G401.6 (cell line): Measurements from ENCODE around the gene CERS1.

Source experiments
- FAIRE-seq: peaks from 2 replicates; lab custom pipeline; 2012; peaks lifted over from hg19 to GRCh38; lab: Jason Lieb, UNC

The CERS1 gene

GRCh38 chr19:18895824-18896341 lies at the start of gene CERS1:
TSS of gene CERS1 (minus strand) at chr19:18896158. CDS start at chr19:18896072, 86 bp downstream.
- FAIRE-seq, result no peak

GRCh38 chr19:18945297-18945696 lies 49.3 kb upstream of the CERS1 start:
- FAIRE-seq, result no peak

- FAIRE-seq, result no peak
Measured at GRCh38 chr19:18943465-18943864, 47.5 kb upstream of the CERS1 start.

GRCh38 chr19:18942692-18943091 lies 46.7 kb upstream of the CERS1 start:
- no peak for FAIRE-seq

- FAIRE-seq, result no peak
Measured at GRCh38 chr19:18941628-18942354, 45.8 kb upstream of the CERS1 start.

- no peak for FAIRE-seq
Measured at GRCh38 chr19:18940769-18941627, 45.0 kb upstream of the CERS1 start, which contains the start of gene HOMER3. TSS of gene HOMER3 (minus strand) at chr19:18941217. CDS start at chr19:18938982, 2,235 bp downstream.

- FAIRE-seq, result no peak
Measured at GRCh38 chr19:18939922-18940768, 44.2 kb upstream of the CERS1 start.

GRCh38 chr19:18939163-18939562 lies 43.2 kb upstream of the CERS1 start:
- FAIRE-seq, result no peak

- FAIRE-seq, result no peak
Measured at GRCh38 chr19:18933297-18933696, 37.3 kb upstream of the CERS1 start.

GRCh38 chr19:18932216-18932841 lies 36.4 kb upstream of the CERS1 start:
- FAIRE-seq, result no peak

GRCh38 chr19:18931316-18932162 lies 35.6 kb upstream of the CERS1 start:
- no peak for FAIRE-seq

- no peak for FAIRE-seq
Measured at GRCh38 chr19:18929311-18929710, 33.4 kb upstream of the CERS1 start.

GRCh38 chr19:18928018-18928805 lies 32.3 kb upstream of the CERS1 start:
- no peak for FAIRE-seq

GRCh38 chr19:18924684-18925213 lies 28.8 kb upstream of the CERS1 start:
- no peak for FAIRE-seq

- FAIRE-seq, result no peak
Measured at GRCh38 chr19:18922228-18922985, 26.4 kb upstream of the CERS1 start.

- FAIRE-seq, result no peak
Measured at GRCh38 chr19:18921593-18921992, 25.6 kb upstream of the CERS1 start.

GRCh38 chr19:18920400-18920799 lies 24.4 kb upstream of the CERS1 start:
- no peak for FAIRE-seq

- FAIRE-seq, result no peak
Measured at GRCh38 chr19:18919900-18920214, 23.9 kb upstream of the CERS1 start.
